Measurements from ENCODE around the gene CTSF. TPM values are rescaled to one million over a fixed set of nuclear protein-coding genes. Genes with fewer than 3 reads are reported as not detected.

Gene CTSF
- total and polyA plus RNA-seq, 2 of the 13 experiments (the other 11 are each of a cell fraction or from before 2014, with no cell fraction given): not detected

DNA sequence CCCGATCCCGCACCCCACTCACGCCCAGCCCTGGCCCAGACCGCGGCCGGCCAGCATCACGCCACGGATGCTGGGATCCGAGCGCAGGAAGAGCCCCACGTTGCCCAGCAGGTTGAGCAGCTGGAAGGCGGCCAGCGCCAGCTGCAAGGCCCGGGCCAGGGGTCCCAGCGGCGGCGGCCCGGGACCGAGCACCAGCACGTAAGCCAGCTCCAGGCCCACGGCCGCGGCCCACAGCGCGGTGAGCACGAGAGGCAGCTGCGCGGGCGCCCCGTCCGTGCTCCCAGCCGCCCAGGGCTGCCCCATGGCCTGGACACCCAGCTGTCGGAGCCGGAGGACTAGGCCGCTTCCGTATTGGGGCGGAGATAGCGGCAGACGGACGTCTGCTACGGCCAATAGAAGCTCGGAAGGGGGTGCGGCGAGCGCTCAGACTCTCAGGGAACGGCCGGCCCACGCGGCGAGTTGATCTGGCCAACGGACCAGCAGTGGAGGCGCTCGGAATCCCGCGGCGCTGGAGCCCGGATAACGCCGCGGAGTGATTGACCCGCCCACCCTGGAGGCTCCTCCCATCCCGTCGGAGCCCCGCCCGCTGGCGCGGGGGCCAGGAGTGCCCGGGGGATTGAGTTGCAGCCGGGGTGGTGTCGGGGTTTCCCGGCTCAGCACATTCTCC is 22.6 kb downstream of the CTSF start, which contains the start of gene ZDHHC24 (continued):
- TF ChIP-seq, protein P1, sequence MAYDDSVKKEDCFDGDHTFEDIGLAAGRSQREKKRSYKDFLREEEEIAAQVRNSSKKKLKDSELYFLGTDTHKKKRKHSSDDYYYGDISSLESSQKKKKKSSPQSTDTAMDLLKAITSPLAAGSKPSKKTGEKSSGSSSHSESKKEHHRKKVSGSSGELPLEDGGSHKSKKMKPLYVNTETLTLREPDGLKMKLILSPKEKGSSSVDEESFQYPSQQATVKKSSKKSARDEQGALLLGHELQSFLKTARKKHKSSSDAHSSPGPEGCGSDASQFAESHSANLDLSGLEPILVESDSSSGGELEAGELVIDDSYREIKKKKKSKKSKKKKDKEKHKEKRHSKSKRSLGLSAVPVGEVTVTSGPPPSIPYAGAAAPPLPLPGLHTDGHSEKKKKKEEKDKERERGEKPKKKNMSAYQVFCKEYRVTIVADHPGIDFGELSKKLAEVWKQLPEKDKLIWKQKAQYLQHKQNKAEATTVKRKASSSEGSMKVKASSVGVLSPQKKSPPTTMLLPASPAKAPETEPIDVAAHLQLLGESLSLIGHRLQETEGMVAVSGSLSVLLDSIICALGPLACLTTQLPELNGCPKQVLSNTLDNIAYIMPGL (CRISPR knock-in tag; IDR thresholded peaks at IDR 0.05; ENCODE audit: borderline replicate concordance in 1 of 2, low read depth in 1 of 2): peak; percentile 65 to 76; a peak in 3 of 4 replicates
- TF ChIP-seq ZNF773 (CRISPR knock-in tag; IDR thresholded peaks at IDR 0.05; ENCODE audit: borderline replicate concordance) (0 out of 2 replicates have a peak, but pooled peaks have one; percentile 38), MTA1 (CRISPR knock-in tag; IDR thresholded peaks at IDR 0.05; ENCODE audit: borderline replicate concordance) (peak; percentile 64; the same call in 1 of the 2 replicates), SNAPC2 (CRISPR knock-in tag; IDR thresholded peaks at IDR 0.05) (no peak), ZNF34 (CRISPR knock-in tag; IDR thresholded peaks at IDR 0.05; ENCODE audit: borderline replicate concordance) (0 out of 2 replicates have a peak, but pooled peaks have one; percentile 63), SOX6 (IDR thresholded peaks at IDR 0.05) (no peak), SOX6 (CRISPR knock-in tag; IDR thresholded peaks at IDR 0.05) (peak; percentile 28; the same call in 1 of the 2 replicates), JUNB (CRISPR knock-in tag; IDR thresholded peaks at IDR 0.05; ENCODE audit: borderline replicate concordance) (no peak), ZFP36L1 (CRISPR knock-in tag; IDR thresholded peaks at IDR 0.05) (peak; percentile 71; the same call in 1 of the 2 replicates), RBM39 (IDR thresholded peaks at IDR 0.05; ENCODE audit: low read depth, low read length, poor library complexity, severe bottlenecking) (peak; percentile 75), NCOA2 (CRISPR knock-in tag; IDR thresholded peaks at IDR 0.05) (0 out of 2 replicates have a peak, but pooled peaks have one; percentile 29), TGIF2 (CRISPR knock-in tag; IDR thresholded peaks at IDR 0.05) (no peak; the same call in 1 of the 2 replicates), ZC3H13 (CRISPR knock-in tag; IDR thresholded peaks at IDR 0.05) (no peak; the same call in 1 of the 2 replicates), MXD4 (CRISPR knock-in tag; IDR thresholded peaks at IDR 0.05) (peak; percentile 64), MED1 (CRISPR knock-in tag; IDR thresholded peaks at IDR 0.05) (peak; percentile 44; the same call in 1 of the 2 replicates), MAZ (IDR thresholded peaks at IDR 0.05; ENCODE audit: borderline replicate concordance, low read depth, low read length) (peak; percentile 64; the same call in 1 of the 2 replicates), MAZ (CRISPR knock-in tag; IDR thresholded peaks at IDR 0.05; ENCODE audit: low read depth) (peak; percentile 42; the same call in 1 of the 2 replicates), HDAC1 (CRISPR knock-in tag; IDR thresholded peaks at IDR 0.05) (peak; percentile 76), ETV6 (CRISPR knock-in tag; conservative IDR thresholded peaks at IDR 0.05) (0 out of 2 replicates have a peak, but pooled peaks have one; percentile 45), SRSF9 (IDR thresholded peaks at IDR 0.05; ENCODE audit: borderline replicate concordance, insufficient read depth, low read depth, low read length, poor library complexity, severe bottlenecking) (no peak)
- TF ChIP-seq, protein P2, sequence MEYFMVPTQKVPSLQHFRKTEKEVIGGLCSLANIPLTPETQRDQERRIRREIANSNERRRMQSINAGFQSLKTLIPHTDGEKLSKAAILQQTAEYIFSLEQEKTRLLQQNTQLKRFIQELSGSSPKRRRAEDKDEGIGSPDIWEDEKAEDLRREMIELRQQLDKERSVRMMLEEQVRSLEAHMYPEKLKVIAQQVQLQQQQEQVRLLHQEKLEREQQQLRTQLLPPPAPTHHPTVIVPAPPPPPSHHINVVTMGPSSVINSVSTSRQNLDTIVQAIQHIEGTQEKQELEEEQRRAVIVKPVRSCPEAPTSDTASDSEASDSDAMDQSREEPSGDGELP (IDR thresholded peaks at IDR 0.05; ENCODE audit: borderline replicate concordance, low read depth): peak; percentile 92; the same call in 1 of the 2 replicates
- TF ChIP-seq, protein P3, sequence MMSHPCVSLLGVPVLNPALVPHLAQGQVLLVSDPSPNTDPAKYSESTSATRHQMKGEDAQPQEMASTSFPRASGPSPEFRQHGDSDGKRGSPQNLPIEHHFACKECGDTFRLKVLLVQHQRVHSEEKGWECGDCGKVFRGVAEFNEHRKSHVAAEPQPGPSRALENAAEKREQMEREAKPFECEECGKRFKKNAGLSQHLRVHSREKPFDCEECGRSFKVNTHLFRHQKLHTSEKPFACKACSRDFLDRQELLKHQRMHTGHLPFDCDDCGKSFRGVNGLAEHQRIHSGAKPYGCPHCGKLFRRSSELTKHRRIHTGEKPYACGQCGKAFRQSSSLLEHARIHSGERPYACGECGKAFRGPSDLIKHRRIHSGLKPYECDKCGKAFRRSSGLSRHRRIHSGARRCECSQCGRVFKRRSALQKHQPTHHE (CRISPR knock-in tag; IDR thresholded peaks at IDR 0.05; ENCODE audit: borderline replicate concordance): 0 out of 2 replicates have a peak, but pooled peaks have one; percentile 45
- TF ChIP-seq, protein P4, sequence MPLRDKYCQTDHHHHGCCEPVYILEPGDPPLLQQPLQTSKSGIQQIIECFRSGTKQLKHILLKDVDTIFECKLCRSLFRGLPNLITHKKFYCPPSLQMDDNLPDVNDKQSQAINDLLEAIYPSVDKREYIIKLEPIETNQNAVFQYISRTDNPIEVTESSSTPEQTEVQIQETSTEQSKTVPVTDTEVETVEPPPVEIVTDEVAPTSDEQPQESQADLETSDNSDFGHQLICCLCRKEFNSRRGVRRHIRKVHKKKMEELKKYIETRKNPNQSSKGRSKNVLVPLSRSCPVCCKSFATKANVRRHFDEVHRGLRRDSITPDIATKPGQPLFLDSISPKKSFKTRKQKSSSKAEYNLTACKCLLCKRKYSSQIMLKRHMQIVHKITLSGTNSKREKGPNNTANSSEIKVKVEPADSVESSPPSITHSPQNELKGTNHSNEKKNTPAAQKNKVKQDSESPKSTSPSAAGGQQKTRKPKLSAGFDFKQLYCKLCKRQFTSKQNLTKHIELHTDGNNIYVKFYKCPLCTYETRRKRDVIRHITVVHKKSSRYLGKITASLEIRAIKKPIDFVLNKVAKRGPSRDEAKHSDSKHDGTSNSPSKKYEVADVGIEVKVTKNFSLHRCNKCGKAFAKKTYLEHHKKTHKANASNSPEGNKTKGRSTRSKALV (CRISPR knock-in tag; IDR thresholded peaks at IDR 0.05): no peak
